ENCODE data around the gene PRDM16.

Gene PRDM16

DNA sequence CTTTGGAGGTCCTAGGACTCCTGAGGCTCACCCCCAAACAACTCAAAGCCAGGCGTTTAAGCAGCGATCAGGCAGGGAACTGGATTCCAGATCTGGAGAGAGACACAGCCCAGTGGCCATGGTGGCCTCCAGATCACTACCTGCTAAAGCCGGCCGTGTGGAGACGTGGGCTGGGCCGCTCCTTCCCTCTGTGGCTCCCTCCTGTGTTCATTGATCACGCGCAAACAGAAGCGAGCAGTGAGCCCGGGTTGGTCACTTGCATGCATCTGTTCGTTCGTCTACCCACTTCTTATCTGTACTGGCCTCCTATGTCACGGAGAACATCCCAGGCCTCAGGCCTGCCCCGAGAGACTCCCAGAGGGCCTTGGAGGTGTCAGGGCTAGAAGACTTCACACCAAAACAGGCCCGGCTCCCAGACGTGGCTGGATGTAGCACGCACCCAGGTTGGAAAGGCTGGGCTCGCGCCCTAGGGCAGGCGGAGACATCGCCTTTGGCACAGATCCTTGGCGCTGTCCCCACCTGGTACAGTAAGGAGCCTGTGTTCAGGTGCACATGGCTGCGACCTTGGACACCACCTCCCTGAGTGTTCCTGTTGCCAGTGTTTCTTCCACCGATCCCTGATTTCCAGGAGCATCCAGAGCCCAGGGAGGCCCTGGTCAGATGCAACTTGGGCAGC, 308.7 kb downstream of the PRDM16 start:
- TF ChIP-seq, protein P1, sequence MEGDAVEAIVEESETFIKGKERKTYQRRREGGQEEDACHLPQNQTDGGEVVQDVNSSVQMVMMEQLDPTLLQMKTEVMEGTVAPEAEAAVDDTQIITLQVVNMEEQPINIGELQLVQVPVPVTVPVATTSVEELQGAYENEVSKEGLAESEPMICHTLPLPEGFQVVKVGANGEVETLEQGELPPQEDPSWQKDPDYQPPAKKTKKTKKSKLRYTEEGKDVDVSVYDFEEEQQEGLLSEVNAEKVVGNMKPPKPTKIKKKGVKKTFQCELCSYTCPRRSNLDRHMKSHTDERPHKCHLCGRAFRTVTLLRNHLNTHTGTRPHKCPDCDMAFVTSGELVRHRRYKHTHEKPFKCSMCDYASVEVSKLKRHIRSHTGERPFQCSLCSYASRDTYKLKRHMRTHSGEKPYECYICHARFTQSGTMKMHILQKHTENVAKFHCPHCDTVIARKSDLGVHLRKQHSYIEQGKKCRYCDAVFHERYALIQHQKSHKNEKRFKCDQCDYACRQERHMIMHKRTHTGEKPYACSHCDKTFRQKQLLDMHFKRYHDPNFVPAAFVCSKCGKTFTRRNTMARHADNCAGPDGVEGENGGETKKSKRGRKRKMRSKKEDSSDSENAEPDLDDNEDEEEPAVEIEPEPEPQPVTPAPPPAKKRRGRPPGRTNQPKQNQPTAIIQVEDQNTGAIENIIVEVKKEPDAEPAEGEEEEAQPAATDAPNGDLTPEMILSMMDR (conservative IDR thresholded peaks at IDR 0.05; ENCODE audit: low read depth), result no peak
- ChIA-PET POLR2A (ENCODE audit: low non-redundant PET) (no interaction called here), CTCF (interaction anchor here (0.7 kb wide), 1 partner anchor 32 kb away, joined by 3 read pairs; no protein-coding TSS in a partner anchor)
- DNase-seq (ENCODE audit: low spot score), result no peak
- no peak overlapping the region for H3K27ac ChIP-seq

DNA sequence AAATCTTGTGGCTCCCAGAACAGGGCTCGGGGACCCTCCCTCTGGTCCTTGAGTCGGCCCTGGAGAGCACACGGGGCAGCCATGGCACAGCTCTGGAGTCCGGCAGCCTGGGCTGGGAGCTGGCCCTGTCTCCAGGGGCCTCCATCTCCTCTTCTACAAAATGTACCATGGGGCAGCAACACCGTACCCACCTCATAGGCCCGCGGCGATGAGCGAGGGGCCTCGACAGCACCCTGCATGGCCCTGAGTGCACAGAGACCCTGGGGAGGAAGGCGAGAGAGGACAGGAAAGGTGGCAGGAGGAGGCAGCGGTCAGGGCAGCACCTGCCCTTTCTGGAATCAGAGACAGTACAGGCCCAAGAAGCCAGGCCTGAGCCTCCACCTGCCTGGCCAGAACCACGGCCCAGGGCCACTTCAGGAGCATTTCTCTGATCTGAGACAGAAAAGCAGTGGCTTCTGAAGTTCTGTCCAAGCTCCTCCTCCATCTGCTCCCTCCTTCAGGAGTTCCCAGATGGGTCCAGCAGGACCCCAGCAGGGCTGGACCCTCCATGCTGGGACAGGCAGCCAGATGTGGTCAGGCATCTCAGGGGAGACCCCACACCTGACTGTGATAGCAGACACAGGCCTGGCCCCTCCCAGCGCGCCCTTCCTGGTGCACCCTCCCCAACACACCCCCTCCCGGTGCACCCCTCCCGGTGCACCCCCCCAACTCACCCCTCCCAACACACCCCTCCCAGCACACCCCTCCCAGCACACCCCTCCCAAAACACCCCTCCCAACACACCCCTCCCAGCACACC, 309.6 kb downstream of the PRDM16 start:
- ChIA-PET POLR2A (ENCODE audit: low non-redundant PET) (no interaction called here), CTCF (no interaction called here)
- no peak for DNase-seq (ENCODE audit: low spot score)
- H3K27ac ChIP-seq, result no peak overlapping the region
- TF ChIP-seq, protein P1 (conservative IDR thresholded peaks at IDR 0.05; ENCODE audit: low read depth), result no peak

DNA sequence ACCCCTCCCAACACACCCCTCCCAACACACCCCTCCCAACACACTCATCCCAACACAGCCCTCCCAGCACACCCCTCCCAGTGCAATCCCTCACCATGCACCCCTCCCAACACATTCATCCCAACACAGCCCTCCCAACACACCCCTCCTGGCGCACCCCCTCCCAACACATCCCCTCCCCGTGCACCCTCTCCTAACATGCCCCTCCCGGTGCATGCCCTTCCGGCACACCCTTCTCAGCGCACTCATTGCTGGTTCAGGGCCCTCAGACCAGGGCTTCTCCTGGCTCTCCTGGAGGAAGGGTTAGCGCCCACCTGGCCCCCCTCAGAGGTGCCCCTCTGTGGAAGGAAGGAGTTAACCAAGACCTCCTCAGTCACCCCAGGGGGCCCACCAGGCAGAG, 310.9 kb downstream of the PRDM16 start:
- H3K27ac ChIP-seq, result no peak overlapping the region
- TF ChIP-seq, protein P1 (conservative IDR thresholded peaks at IDR 0.05; ENCODE audit: low read depth), result no peak
- ChIA-PET POLR2A (ENCODE audit: low non-redundant PET) (no interaction called here), CTCF (no interaction called here)
- DNase-seq (ENCODE audit: low spot score), result no peak

DNA sequence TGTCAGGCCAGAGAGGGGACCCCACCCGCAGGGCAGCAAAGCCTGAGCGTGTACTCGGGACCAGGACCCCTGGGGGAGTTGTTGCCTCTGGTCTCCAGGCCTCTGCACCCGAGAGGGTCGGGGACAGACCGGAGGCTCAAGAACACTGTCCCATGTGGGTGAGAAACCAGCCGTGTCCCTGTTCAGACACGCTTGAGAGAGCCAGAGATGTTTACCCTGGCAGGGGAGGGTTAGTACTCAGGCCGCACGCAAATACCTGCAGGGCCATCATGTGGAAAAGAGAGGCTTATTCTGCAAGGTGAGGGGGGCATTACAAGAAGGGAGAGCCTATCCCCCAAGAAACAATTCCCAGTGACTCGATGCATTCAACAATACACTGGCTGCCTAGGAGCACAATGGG, 311.5 kb downstream of the PRDM16 start:
- ChIA-PET POLR2A (ENCODE audit: low non-redundant PET) (no interaction called here), CTCF (no interaction called here)
- DNase-seq (ENCODE audit: low spot score), result no peak
- H3K27ac ChIP-seq, result no peak overlapping the region
- TF ChIP-seq, protein P1 (conservative IDR thresholded peaks at IDR 0.05; ENCODE audit: low read depth), result no peak

DNA sequence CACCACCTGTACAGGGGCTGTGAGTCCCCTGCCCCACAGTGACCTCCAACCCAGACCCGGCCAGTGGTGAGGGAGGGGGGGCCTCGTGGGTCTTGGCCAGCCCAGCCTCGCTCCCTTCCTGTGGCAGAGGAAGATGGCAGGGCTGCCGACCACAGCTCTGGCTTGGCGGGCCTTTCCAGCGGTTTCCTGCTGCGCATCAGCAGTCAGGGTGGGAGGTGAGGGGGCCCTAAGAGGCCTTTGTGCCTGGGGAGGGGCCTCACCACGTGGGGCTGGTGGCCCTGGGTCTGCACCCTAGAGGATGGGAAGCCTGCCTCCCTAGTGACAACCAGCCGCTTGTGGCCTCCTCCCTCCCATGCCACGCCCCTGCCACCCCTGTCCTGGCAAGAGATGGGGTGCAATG, 312.9 kb downstream of the PRDM16 start:
- no peak for DNase-seq (ENCODE audit: low spot score)
- TF ChIP-seq, protein P1 (conservative IDR thresholded peaks at IDR 0.05; ENCODE audit: low read depth), result no peak
- no peak overlapping the region for H3K27ac ChIP-seq
- CTCF ChIA-PET, result no interaction called here
- POLR2A ChIA-PET (ENCODE audit: low non-redundant PET), result no interaction called here

DNA sequence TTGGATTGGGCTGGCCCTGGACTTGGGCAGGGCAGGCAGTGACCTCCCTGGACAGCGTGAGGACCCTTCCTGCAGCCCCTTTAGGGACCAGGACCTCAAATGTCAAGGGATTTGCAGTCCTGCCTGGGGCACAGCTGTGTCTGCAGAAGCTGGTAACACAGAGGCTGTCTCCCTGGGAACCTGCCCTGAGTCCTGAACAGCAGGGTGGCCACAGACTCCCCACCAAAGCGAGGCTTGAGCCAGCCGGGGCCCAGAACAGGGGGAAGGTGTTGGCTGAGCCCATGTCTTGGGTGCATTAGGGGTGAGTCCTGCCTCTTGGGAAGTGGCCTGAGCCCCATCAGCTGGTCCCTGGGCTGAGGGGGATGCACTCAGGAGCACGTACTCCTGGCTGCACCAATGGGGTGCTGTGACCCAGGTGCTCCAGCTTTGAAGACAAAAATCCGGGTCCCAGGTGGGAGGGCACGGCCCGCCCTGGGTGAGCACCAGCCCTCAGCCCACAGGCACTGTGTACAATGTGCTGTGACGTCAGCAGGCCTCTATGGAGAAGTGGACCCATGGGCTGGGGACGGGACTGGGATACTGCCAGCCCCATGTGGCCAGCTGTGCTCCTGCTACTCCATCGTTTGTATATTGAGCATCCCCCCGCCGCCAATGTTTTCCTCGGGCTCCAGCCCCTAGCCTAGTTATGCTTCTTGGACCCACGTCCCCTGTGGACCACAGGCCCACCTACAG, 313.5 kb downstream of the PRDM16 start:
- TF ChIP-seq, protein P1 (conservative IDR thresholded peaks at IDR 0.05; ENCODE audit: low read depth), result no peak
- DNase-seq (ENCODE audit: low spot score), result no peak
- POLR2A ChIA-PET (ENCODE audit: low non-redundant PET), result no interaction called here
- CTCF ChIA-PET, result interaction anchor here (0.6 kb wide), 2 partner anchors 71 to 545 kb away, joined by 3 read pairs; no protein-coding TSS in a partner anchor
- H3K27ac ChIP-seq, result no peak overlapping the region
